DOHH2 (cell line): ENCODE measurements around the gene GREB1.

Source experiments
- EZH2phosphoT487 ChIP-seq: fragments of 200-600 bp; sonication (generic); IDR thresholded peaks from 2 replicates; pipeline ENCODE4 v1.6.1; 2017; ENCODE audit warnings: borderline replicate concordance, mild to moderate bottlenecking, antibody characterized with exemption, low read length, moderate library complexity, mixed read lengths
- TF ChIP-seq, protein P1 (sequence below): fragments of 200-600 bp; sonication (generic); IDR thresholded peaks from one replicate; pipeline ENCODE4 v1.5.1; 2014; ENCODE audit warnings: antibody characterized with exemption, mild to moderate bottlenecking, low read depth, low read length; ENCODE audit not compliant: poor library complexity, severe bottlenecking

DNA sequence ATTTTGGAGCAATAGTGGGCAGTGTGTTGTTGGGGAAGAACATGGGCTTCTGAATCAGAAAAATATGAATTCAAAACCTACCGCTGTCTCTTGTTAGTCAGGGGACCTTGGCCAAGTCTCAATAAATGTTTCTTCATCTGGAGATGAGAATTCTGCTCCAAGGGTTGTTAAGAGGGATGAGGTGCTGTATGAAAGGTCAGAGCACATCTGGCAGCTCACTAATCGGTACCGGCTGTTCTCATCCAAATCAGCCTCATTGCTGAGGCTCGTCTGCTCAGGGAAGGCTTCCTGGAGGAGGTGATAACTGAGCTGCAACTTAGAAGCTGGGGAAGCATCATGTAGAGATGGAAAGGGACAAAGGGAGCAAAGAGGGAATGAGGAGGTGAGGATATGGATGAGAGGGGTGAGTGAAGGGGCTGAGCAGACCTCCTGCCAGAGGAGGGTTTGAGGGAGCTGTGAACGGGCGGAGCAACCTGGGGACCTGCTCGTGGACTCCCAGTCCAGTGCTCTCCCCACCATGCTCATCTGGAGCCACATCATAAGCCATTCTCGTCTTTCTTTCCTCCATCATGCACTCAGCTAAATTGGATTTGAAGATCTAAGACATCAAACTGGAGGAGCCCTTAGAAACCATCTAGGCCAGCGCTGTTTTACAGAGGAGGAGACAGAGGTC lies 47.4 kb downstream of the GREB1 start:
- TF ChIP-seq, protein P1, sequence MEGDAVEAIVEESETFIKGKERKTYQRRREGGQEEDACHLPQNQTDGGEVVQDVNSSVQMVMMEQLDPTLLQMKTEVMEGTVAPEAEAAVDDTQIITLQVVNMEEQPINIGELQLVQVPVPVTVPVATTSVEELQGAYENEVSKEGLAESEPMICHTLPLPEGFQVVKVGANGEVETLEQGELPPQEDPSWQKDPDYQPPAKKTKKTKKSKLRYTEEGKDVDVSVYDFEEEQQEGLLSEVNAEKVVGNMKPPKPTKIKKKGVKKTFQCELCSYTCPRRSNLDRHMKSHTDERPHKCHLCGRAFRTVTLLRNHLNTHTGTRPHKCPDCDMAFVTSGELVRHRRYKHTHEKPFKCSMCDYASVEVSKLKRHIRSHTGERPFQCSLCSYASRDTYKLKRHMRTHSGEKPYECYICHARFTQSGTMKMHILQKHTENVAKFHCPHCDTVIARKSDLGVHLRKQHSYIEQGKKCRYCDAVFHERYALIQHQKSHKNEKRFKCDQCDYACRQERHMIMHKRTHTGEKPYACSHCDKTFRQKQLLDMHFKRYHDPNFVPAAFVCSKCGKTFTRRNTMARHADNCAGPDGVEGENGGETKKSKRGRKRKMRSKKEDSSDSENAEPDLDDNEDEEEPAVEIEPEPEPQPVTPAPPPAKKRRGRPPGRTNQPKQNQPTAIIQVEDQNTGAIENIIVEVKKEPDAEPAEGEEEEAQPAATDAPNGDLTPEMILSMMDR: no peak
- TF ChIP-seq EZH2phosphoT487: no peak
